ENCODE results near the gene AGAP3. TPM values are rescaled to one million over a fixed set of nuclear protein-coding genes. Genes with fewer than 3 reads are reported as not detected.

Gene AGAP3
- polyA plus RNA-seq, 3 donors, result 6.4 to 133 (median 6.8) TPM

- no peak overlapping the region for H2AFZ ChIP-seq (ENCODE audit: insufficient read depth, low read depth, low read length, poor library complexity, severe bottlenecking)
- DNase-seq, result no peak
- no peak overlapping the region for H3K4me3 ChIP-seq (replicated peaks in 1 of 3; ENCODE audit: low read depth in 2 of 3, low read length in 3 of 3)
- peaks cover 84% of the 10 kb centered on the region for H4K20me1 ChIP-seq (ENCODE audit: insufficient read depth, low read length)
- no peaks in the 10 kb centered on the region for H3K79me2 ChIP-seq (ENCODE audit: insufficient read depth, low read length)
- peaks cover 70 to 74% of the 10 kb centered on the region in 2 donors for H3K36me3 Mint-ChIP-seq
- no peaks in the 10 kb centered on the region for H3K4me1 ChIP-seq (ENCODE audit: control insufficient read depth in 1 of 2, insufficient read depth in 2 of 2, low read length in 2 of 2)
- no peak overlapping the region for H3K27ac ChIP-seq (ENCODE audit: low read depth in 1 of 2, low read length in 2 of 2)
- peaks cover 2 to 15% (median 4%) of the 10 kb centered on the region in 3 donors for H3K27me3 Mint-ChIP-seq (ENCODE audit: low read depth in 3 of 3)
- H3K9me3 Mint-ChIP-seq, result peaks cover 0 to 2% (median 0%) of the 10 kb centered on the region in 7 donors
- H3K27ac Mint-ChIP-seq, result no peak overlapping the region
- H3K9me3 ChIP-seq (replicated peaks in 1 of 2; ENCODE audit: control insufficient read depth in 1 of 2, insufficient read depth in 1 of 2, low read length in 2 of 2), result no peaks in the 10 kb centered on the region
- H3K4me1 Mint-ChIP-seq, result no peaks in the 10 kb centered on the region
- intact Hi-C loops (cut with micrococcal nuclease), result loop anchor here (5.0 kb wide), 2 partner anchors 51 to 181 kb away; no protein-coding TSS in a partner anchor
- H3K9ac ChIP-seq (ENCODE audit: insufficient read depth, low read length, poor library complexity, severe bottlenecking), result no peak overlapping the region
- 90% methylated on average over 29 of the region's 30 CpGs for WGBS (ENCODE audit: insufficient coverage)
- no peak overlapping the region for H3K4me2 ChIP-seq (replicated peaks; ENCODE audit: extremely low read depth, low read length, poor library complexity, severe bottlenecking)
- peaks cover 54 to 87% of the 10 kb centered on the region in 2 donors for H3K36me3 ChIP-seq (replicated peaks in 1 of 2; ENCODE audit: control insufficient read depth in 1 of 2, insufficient read depth in 2 of 2, low read length in 2 of 2)
- H3K27me3 ChIP-seq (ENCODE audit: control insufficient read depth in 2 of 2, insufficient read depth in 2 of 2, low read length in 2 of 2), result no peaks in the 10 kb centered on the region
- no peak overlapping the region for H3K4me3 Mint-ChIP-seq
- no peak for TF ChIP-seq CTCF (IDR thresholded peaks at IDR 0.05)
These were observed 35.3 kb downstream of the AGAP3 start for GRCh38 chr7:151121380-151122170.

GRCh38 chr7:151122276-151122675, 36.0 kb downstream of the AGAP3 start:
- Histone ChIP-seq H2AFZ (ENCODE audit: insufficient read depth, low read depth, low read length, poor library complexity, severe bottlenecking) (no peak overlapping the region), H4K20me1 (ENCODE audit: insufficient read depth, low read length) (peaks cover 84% of the 10 kb centered on the region), H3K4me3 (replicated peaks in 1 of 3; ENCODE audit: low read depth in 2 of 3, low read length in 3 of 3) (no peak overlapping the region), H3K4me2 (replicated peaks; ENCODE audit: extremely low read depth, low read length, poor library complexity, severe bottlenecking) (no peak overlapping the region), H3K36me3 (replicated peaks in 1 of 2; ENCODE audit: control insufficient read depth in 1 of 2, insufficient read depth in 2 of 2, low read length in 2 of 2) (peaks cover 54 to 87% of the 10 kb centered on the region in 2 donors), H3K9me3 (replicated peaks in 1 of 2; ENCODE audit: control insufficient read depth in 1 of 2, insufficient read depth in 1 of 2, low read length in 2 of 2) (no peaks in the 10 kb centered on the region), H3K27me3 (ENCODE audit: control insufficient read depth in 2 of 2, insufficient read depth in 2 of 2, low read length in 2 of 2) (no peaks in the 10 kb centered on the region), H3K27ac (ENCODE audit: low read depth in 1 of 2, low read length in 2 of 2) (no peak overlapping the region), H3K79me2 (ENCODE audit: insufficient read depth, low read length) (no peaks in the 10 kb centered on the region), H3K9ac (ENCODE audit: insufficient read depth, low read length, poor library complexity, severe bottlenecking) (no peak overlapping the region), H3K4me1 (ENCODE audit: control insufficient read depth in 1 of 2, insufficient read depth in 2 of 2, low read length in 2 of 2) (no peaks in the 10 kb centered on the region)
- WGBS (ENCODE audit: insufficient coverage), result 96% methylated on average over 19 of the region's 24 CpGs
- H3K4me1 Mint-ChIP-seq, result no peaks in the 10 kb centered on the region
- H3K4me3 Mint-ChIP-seq, result no peak overlapping the region
- no peak for DNase-seq
- H3K9me3 Mint-ChIP-seq, result peaks cover 0 to 2% (median 0%) of the 10 kb centered on the region in 7 donors
- no peak overlapping the region for H3K27ac Mint-ChIP-seq
- TF ChIP-seq CTCF (IDR thresholded peaks at IDR 0.05), result no peak
- intact Hi-C loops (cut with micrococcal nuclease), result loop anchor here (5.0 kb wide), 2 partner anchors 50 to 180 kb away; no protein-coding TSS in a partner anchor
- peaks cover 2 to 15% (median 3%) of the 10 kb centered on the region in 3 donors for H3K27me3 Mint-ChIP-seq (ENCODE audit: low read depth in 3 of 3)
- H3K36me3 Mint-ChIP-seq, result peaks cover 69% of the 10 kb centered on the region in 2 donors

Data from CD14-positive monocyte (primary cell).